NCI-H146 treated with DMSO at 0.1 percent for 48 hours (cell line): Measurements from ENCODE around the gene DDAH2.

Experiments
- DNase-seq: peaks from one replicate; lab custom pipeline; 2025; ENCODE audit not compliant: unreplicated experiment; lab: John Stamatoyannopoulos, UW

DDAH2 gene

DNA sequence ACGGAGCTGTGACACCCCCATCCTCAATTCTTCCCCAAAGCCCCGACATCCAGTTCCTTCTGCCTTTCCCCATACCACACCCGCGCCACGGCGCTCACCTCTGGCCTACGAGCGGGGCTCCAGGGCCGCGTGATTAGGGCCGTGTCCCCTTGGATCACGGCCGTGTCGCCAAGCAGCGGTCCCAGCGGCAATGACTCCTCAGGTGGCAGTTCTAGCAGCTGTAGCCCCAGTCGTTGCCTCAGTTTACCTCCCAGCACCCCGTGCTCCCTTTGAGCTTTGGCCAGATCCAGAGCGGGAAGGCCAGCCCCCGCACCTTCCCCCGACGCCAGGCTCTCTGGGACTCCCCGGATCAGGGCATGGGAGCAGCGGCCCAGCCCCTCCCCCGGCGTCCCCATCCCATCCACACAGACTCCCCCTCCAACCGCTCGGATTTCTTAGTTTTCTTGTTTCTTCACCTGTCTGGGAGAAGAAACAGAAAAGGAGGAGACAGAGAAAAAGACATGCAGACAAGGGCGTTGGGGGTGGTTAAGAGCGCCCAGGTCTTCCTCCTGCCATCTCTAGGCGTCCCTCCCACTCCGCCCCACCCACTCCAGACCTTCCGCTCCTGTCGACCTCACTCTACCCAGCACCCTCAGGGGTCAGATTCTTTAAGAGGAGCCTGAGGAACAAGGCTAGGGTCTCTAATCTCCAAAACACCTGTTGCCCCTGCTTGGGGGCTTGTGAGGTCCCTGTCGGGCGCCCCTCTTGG is at the start of gene DDAH2:
Gene DDAH2, minus strand, starts transcription at position 533 of the 748 bp plus-strand sequence. Its CDS starts 138 bp downstream, at position 395.
- no peak for DNase-seq

DNA sequence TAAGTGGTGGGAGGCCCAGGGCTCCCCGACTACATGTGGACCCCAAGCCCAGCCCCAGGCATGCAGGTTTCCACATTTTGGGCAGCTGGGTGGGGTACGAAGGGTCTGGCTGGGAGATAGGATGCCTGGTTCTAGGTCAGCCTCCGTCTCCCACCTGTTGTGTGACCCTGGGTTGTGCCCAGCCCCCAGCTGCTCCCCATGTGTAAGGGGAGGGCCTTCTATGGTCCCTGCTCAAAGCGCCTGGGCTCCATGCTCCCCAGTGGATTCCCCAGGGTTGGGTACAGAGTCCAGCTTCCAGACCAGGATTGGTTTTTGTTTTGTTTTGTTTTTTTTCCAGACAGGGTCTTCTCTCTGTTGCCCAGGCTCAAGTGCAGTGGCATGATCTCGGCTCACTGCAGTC is 49.1 kb upstream of the DDAH2 start:
- no peak for DNase-seq

DNA sequence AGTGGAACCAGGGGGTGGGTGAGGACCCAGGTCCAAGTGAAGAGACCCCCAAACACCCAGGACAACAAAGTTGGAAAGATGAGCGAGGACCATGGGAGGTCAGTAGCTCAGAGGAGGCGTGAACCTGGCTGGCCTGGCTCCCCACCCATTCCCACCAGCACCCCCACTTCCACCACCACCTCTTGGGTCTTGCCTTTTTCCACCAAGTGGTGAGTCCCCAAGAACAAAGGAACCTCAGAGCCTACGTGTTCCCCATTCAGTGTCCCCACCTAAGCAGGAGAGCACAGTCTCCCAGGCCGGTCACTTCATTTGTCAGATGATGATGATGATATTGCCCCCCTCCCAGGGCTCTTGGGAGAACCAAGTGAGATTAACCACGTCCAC is 48.6 kb upstream of the DDAH2 start:
- no peak for DNase-seq

- peak; percentile 50 for DNase-seq
These were observed 48.0 kb upstream of the DDAH2 start, which contains the start of gene VWA7 for GRCh38 chr6:31776989-31777666. Gene VWA7, minus strand, starts transcription at chr6:31777328. Its CDS starts 549 bp downstream, at chr6:31776779.

DNA sequence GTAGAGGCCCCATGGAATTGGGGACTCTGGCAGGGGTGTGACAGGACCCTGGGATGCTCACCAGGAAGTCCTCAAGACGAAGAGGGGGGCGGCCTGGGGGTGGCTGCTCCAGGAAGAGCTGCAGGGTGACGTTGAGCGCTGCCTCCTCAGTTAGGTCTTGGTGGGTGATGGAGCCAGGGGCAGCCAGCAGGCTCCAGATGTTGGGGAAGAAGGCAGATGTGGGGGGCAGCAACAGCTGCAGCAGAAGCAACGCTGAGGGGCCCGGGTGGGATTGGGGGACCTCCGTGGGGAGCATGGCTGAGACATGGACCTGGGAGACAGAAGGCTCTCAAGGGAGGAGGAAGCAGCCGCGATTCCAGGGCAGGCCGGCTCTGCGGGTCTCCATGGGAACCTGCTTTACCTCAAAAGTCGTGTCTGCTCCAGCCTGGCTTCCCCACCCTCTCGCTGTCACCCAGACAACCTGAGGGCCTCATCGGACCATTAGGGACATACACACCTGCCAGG is 47.4 kb upstream of the DDAH2 start:
- peak; percentile 36 for DNase-seq

DNA sequence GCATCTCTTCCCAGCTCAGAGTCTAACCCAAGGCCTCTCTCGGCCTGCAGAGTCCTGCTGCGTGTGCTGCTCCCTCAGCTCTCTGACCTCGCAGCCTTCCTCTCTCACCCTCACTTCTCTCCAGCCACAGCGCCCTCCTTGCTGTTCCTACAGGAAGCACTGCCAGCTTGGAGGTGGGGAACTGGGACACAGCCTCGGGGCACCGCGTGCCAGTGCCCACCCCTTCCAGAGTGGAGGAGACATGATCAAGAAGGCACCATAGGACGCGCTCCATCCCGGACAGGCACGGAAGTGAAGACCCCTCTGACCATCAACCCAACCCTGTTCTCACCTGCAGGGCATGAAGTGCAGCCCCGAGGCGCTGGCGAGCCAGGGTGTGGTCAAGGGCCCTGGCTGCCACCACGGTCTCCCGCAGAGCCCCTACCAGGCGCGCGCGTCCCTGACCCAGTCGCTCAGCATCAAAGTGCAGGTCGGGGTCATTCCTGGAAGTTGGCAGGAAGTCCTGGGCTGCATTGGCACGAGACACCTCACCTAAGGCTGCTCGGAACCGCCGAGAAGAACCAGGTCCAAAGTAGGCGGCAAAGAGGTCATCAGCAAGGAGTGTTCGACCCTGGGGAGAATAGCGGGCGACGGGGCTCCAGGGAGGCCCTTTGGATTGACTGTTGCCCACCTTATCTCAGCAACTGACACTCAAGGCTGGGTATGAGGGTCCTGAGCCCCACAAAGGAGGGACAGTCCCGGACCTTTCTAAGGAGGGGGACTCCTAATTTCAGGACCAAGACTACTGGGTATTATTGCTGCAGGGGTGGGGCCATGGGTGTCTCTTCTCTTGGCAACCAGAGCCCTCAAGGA is 46.8 kb upstream of the DDAH2 start:
- DNase-seq: no peak

GRCh38 chr6:31775184-31775583 is 46.1 kb upstream of the DDAH2 start:
- no peak for DNase-seq

DNA sequence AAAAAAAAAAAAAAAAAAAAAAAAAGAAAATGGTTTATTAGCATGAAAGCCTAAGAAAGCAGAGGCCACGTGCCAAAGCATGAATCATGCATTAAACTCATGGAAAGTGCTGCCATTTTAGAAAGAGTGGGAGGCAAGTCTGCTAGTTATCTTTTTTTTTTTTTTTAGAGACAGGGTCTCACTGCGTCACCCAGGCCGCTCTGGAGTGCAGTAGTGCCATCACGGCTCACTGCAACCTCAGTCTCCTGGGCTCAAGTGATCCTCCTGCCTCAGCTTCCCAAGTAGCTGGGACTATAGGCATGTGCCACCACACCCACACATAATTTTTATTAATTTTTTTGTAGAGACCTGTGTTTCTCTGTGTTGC is 42.9 kb upstream of the DDAH2 start:
- DNase-seq: no peak

GRCh38 chr6:31770860-31771259 is 41.8 kb upstream of the DDAH2 start:
- DNase-seq: no peak

DNA sequence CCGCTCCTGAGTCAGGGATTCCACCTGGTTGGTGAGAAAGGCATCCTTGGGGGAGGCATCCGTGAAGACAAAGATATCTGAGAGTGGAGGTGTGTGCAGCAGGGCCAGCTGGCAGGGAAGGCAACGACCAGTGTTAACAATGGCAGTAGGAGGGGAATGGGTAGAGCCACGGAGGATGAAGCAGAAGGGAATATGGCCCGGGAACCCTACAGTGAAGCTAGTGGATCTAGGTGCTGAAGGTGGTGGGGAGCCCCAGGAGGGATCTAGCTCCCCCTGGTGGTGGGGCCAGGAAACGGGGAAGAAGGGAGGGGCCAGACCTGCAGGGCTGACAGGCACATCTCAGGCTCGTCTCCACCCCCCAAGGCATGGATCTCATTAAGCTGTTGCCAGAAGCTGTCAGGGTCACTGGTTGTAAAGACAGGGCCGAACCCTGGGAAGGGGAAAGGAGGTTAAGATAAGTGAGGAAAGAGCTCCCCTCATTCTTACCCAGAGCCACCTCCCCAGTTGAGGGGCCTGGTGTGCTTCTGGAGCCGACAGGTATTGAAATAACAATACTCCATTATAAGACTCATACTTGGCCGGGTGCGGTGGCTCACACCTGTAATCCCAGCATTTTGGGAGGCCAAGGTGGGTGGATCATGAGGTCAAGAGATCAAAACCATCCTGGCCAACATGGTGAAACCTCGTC is 40.7 kb upstream of the DDAH2 start:
- DNase-seq: peak; percentile 70

GRCh38 chr6:31768363-31769257 is 39.5 kb upstream of the DDAH2 start:
- no peak for DNase-seq

DNA sequence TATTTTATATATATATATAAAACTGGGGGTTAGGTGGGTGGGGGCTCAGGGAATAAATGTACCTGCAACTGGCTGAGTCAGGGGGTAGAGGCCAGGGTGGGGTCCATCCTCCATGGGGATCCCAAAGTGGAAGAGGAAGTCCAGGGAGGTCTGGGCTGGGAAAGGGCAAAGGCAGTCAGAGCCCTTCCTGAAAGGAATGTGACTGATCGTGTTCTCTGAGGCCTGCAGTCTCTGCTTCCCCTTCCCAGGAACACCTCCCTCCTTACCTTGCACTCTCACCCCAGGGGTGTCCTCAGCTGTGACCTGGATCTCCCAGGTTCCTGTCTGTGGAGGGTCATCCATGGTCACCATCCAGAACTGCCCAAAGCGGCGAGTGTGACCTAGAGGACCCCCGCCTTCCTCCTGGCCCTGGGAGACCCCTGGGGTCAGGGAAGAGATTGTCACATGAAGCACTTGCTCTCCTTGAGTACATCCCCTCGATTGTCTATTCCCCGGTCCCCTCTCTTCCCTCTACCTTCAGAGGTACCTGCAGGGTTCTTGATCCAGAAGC is 38.1 kb upstream of the DDAH2 start:
- DNase-seq: no peak

- no peak for DNase-seq
These were observed 37.1 kb upstream of the DDAH2 start for GRCh38 chr6:31765910-31766794.

GRCh38 chr6:31765559-31765909 is 36.4 kb upstream of the DDAH2 start:
- no peak for DNase-seq

- no peak for DNase-seq
These were observed 35.1 kb upstream of the DDAH2 start for GRCh38 chr6:31764198-31764597.

- DNase-seq: no peak
These were observed 34.5 kb upstream of the DDAH2 start for GRCh38 chr6:31763619-31763940.

DNA sequence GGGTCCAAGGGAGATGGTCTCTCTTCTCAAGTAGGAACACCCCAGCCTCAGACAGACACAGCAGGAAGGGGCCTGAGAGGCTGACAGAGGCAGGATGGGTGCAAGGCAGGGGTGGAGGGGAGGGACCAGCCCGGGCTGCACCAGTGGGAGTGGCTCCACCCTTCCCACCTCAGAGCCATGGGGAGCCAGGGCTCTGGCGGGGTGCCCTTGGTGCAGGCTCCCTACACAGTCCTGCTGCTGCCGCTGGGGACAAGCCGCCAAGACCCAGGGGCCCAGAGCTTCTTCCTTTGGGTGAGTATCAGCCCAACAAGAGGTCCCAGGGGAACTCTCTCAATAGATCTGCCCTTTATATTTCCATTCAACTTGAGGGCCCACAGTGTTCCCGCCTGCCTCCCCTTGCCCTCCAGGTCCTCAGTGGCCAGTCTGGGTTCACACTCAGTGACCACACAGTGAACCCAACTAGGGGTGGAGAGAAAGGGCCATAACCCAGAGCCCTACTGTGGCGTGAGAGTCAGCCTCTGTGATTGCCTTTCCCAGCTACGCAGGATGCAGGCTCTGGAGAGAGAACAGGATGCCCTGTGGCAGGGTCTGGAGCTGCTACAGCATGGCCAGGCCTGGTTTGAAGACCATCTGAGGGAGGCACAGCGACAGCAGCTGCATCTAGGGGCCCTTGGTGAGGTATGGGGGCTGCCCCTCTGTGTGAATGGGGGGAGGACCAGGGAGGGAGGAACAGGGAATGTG is 33.9 kb upstream of the DDAH2 start:
- no peak for DNase-seq

- DNase-seq: no peak
These were observed 33.3 kb upstream of the DDAH2 start, which contains the start of gene SAPCD1 for GRCh38 chr6:31762356-31762755. Gene SAPCD1, plus strand, starts transcription at chr6:31762656. Its CDS starts 399 bp downstream, at chr6:31763055.
